ENCODE results near the gene VPS26A. TPM values are rescaled to one million over a fixed set of nuclear protein-coding genes. Genes with fewer than 3 reads are reported as not detected.

The VPS26A gene
- total and polyA plus RNA-seq, 2 experiments from 2014 or later, result 29.0 to 41.6 TPM

DNA sequence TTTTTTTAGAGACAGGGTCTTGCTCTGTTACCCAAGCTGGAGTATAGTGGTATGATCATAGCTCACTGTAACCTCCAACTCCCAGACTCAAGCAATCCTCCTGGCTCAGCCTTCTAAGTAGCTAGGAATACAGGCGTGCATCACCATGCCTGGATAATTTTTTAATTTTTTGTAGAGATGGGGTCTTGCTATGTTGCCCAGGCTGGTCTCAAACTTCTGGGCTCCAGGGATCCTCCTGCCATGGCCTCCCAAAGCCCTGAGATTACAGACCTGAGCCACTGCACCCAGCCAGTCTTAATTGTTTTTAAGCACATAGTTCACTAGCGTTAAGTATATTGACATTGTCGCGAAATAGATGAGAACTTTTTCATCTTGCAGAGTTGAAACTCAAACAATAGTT, 58.0 kb downstream of the VPS26A start (continued):
- TF ChIP-seq, protein P1, sequence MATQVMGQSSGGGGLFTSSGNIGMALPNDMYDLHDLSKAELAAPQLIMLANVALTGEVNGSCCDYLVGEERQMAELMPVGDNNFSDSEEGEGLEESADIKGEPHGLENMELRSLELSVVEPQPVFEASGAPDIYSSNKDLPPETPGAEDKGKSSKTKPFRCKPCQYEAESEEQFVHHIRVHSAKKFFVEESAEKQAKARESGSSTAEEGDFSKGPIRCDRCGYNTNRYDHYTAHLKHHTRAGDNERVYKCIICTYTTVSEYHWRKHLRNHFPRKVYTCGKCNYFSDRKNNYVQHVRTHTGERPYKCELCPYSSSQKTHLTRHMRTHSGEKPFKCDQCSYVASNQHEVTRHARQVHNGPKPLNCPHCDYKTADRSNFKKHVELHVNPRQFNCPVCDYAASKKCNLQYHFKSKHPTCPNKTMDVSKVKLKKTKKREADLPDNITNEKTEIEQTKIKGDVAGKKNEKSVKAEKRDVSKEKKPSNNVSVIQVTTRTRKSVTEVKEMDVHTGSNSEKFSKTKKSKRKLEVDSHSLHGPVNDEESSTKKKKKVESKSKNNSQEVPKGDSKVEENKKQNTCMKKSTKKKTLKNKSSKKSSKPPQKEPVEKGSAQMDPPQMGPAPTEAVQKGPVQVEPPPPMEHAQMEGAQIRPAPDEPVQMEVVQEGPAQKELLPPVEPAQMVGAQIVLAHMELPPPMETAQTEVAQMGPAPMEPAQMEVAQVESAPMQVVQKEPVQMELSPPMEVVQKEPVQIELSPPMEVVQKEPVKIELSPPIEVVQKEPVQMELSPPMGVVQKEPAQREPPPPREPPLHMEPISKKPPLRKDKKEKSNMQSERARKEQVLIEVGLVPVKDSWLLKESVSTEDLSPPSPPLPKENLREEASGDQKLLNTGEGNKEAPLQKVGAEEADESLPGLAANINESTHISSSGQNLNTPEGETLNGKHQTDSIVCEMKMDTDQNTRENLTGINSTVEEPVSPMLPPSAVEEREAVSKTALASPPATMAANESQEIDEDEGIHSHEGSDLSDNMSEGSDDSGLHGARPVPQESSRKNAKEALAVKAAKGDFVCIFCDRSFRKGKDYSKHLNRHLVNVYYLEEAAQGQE (IDR thresholded peaks at IDR 0.05; ENCODE audit: unreplicated experiment), result no peak
- no peak for TF ChIP-seq STAT1 (IDR thresholded peaks at IDR 0.05; ENCODE audit: unreplicated experiment)
- no peak for TF ChIP-seq CREB1 (CRISPR knock-in tag; IDR thresholded peaks at IDR 0.05; ENCODE audit: low read depth)
- TF ChIP-seq EZH2phosphoT487 (IDR thresholded peaks at IDR 0.05; ENCODE audit: unreplicated experiment), result no peak
- TF ChIP-seq, protein P2, sequence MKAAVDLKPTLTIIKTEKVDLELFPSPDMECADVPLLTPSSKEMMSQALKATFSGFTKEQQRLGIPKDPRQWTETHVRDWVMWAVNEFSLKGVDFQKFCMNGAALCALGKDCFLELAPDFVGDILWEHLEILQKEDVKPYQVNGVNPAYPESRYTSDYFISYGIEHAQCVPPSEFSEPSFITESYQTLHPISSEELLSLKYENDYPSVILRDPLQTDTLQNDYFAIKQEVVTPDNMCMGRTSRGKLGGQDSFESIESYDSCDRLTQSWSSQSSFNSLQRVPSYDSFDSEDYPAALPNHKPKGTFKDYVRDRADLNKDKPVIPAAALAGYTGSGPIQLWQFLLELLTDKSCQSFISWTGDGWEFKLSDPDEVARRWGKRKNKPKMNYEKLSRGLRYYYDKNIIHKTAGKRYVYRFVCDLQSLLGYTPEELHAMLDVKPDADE (IDR thresholded peaks at IDR 0.05), result no peak
- TF ChIP-seq POLR2AphosphoS5 (IDR thresholded peaks at IDR 0.05; ENCODE audit: low read depth), result no peak
- TF ChIP-seq ZNF331 (CRISPR knock-in tag; IDR thresholded peaks at IDR 0.05; ENCODE audit: low read depth), result no peak

DNA sequence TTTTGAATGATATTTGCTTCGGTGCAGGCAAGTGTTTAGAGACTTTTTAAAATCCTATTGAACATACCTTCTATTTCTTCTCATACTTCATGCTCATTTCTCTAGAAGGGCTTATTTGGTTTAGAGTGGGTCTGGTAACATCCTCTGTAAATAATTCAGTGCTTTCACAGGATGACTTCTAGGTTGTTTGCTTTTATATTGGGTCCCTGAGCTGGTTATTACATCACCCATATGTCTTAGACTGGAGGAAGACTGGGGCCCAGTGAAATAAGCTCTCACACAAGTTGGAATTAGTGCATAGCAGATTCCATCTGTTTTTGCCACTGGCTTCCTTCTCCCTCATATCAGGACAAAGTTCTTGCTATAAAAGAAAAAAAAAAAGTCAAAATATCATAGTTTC, 62.5 kb downstream of the VPS26A start:
- ATAC-seq, result no peak
- H3K36me3 ChIP-seq (ENCODE audit: insufficient read depth), result peaks cover 31% of the 10 kb centered on the region
- Mint-ChIP-seq H3K4me3 (no peak overlapping the region), H3K9me3 (no peaks in the 10 kb centered on the region), H3K4me1 (no peaks in the 10 kb centered on the region), H3K27ac (no peak overlapping the region), H3K27me3 (ENCODE audit: insufficient read depth, low read depth, poor library complexity) (no peaks in the 10 kb centered on the region), H3K36me3 (ENCODE audit: low read depth) (peaks cover 51% of the 10 kb centered on the region)
- H3K79me2 ChIP-seq (replicated peaks; ENCODE audit: insufficient read depth), result peaks cover 65% of the 10 kb centered on the region
- H3K4me2 ChIP-seq, result no peak overlapping the region
- no peak overlapping the region for H2AFZ ChIP-seq
- TF ChIP-seq EZH2phosphoT487 (IDR thresholded peaks at IDR 0.05; ENCODE audit: unreplicated experiment), result no peak
- TF ChIP-seq POLR2AphosphoS5 (IDR thresholded peaks at IDR 0.05; ENCODE audit: low read depth), result no peak
- no peak for TF ChIP-seq ZNF331 (CRISPR knock-in tag; IDR thresholded peaks at IDR 0.05; ENCODE audit: low read depth)
- no peak for TF ChIP-seq ZNF114 (CRISPR knock-in tag; IDR thresholded peaks at IDR 0.05)
- TF ChIP-seq, protein P3, sequence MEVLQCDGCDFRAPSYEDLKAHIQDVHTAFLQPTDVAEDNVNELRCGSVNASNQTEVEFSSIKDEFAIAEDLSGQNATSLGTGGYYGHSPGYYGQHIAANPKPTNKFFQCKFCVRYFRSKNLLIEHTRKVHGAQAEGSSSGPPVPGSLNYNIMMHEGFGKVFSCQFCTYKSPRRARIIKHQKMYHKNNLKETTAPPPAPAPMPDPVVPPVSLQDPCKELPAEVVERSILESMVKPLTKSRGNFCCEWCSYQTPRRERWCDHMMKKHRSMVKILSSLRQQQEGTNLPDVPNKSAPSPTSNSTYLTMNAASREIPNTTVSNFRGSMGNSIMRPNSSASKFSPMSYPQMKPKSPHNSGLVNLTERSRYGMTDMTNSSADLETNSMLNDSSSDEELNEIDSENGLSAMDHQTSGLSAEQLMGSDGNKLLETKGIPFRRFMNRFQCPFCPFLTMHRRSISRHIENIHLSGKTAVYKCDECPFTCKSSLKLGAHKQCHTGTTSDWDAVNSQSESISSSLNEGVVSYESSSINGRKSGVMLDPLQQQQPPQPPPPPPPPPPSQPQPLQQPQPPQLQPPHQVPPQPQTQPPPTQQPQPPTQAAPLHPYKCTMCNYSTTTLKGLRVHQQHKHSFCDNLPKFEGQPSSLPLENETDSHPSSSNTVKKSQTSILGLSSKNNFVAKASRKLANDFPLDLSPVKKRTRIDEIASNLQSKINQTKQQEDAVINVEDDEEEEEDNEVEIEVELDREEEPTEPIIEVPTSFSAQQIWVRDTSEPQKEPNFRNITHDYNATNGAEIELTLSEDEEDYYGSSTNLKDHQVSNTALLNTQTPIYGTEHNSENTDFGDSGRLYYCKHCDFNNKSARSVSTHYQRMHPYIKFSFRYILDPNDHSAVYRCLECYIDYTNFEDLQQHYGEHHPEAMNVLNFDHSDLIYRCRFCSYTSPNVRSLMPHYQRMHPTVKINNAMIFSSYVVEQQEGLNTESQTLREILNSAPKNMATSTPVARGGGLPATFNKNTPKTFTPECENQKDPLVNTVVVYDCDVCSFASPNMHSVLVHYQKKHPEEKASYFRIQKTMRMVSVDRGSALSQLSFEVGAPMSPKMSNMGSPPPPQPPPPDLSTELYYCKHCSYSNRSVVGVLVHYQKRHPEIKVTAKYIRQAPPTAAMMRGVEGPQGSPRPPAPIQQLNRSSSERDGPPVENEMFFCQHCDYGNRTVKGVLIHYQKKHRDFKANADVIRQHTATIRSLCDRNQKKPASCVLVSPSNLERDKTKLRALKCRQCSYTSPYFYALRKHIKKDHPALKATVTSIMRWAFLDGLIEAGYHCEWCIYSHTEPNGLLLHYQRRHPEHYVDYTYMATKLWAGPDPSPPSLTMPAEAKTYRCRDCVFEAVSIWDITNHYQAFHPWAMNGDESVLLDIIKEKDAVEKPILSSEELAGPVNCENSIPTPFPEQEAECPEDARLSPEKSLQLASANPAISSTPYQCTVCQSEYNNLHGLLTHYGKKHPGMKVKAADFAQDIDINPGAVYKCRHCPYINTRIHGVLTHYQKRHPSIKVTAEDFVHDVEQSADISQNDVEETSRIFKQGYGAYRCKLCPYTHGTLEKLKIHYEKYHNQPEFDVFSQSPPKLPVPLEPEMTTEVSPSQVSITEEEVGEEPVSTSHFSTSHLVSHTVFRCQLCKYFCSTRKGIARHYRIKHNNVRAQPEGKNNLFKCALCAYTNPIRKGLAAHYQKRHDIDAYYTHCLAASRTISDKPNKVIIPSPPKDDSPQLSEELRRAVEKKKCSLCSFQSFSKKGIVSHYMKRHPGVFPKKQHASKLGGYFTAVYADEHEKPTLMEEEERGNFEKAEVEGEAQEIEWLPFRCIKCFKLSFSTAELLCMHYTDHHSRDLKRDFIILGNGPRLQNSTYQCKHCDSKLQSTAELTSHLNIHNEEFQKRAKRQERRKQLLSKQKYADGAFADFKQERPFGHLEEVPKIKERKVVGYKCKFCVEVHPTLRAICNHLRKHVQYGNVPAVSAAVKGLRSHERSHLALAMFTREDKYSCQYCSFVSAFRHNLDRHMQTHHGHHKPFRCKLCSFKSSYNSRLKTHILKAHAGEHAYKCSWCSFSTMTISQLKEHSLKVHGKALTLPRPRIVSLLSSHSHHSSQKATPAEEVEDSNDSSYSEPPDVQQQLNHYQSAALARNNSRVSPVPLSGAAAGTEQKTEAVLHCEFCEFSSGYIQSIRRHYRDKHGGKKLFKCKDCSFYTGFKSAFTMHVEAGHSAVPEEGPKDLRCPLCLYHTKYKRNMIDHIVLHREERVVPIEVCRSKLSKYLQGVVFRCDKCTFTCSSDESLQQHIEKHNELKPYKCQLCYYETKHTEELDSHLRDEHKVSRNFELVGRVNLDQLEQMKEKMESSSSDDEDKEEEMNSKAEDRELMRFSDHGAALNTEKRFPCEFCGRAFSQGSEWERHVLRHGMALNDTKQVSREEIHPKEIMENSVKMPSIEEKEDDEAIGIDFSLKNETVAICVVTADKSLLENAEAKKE (CRISPR knock-in tag; IDR thresholded peaks at IDR 0.05), result no peak
- no peak for TF ChIP-seq CREB1 (CRISPR knock-in tag; IDR thresholded peaks at IDR 0.05; ENCODE audit: low read depth)
- no peak for TF ChIP-seq STAT1 (IDR thresholded peaks at IDR 0.05; ENCODE audit: unreplicated experiment)
- 0 out of 2 replicates have a peak, but pooled peaks cover 2% of the 10 kb centered on the region for H3F3A ChIP-seq (replicated peaks; ENCODE audit: low read depth)
- H3K9me2 ChIP-seq (ENCODE audit: insufficient read depth), result no peaks in the 10 kb centered on the region
- H3K27ac ChIP-seq (ENCODE audit: low read depth), result no peak overlapping the region
- H3K27me3 ChIP-seq (ENCODE audit: insufficient read depth), result no peaks in the 10 kb centered on the region
- H3K4me1 ChIP-seq (ENCODE audit: insufficient read depth), result no peaks in the 10 kb centered on the region
- peaks cover 5% of the 10 kb centered on the region for H4K20me1 ChIP-seq (replicated peaks; ENCODE audit: insufficient read depth)
- H3K4me3 ChIP-seq, result no peak overlapping the region
- DNase-seq (ENCODE audit: low spot score), result no peak

Measured in GM23338 (cell line).